Transverse colon (tissue), 4 donors: ENCODE measurements around the gene CELA2B.

ENCODE experiments used
- CTCF ChIP-seq, 5 experiments: fragments of 200-600 bp in 3 of 5; fragments of 450-650 bp in 2 of 5; sonication (generic) in 3 of 5; IDR thresholded peaks; 1 replicate in 2 of 5; 2 replicates in 3 of 5; pipeline ENCODE4 v1.5.1; 2016 to 2017; ENCODE audit warnings: antibody characterized with exemption in 5 of 5, inconsistent platforms in 3 of 5, mild to moderate bottlenecking in 2 of 5, moderate library complexity in 1 of 5
- EP300 ChIP-seq: sonication (generic); formaldehyde crosslinking; IDR thresholded peaks from one replicate; pipeline ENCODE4 v1.6.1; 2017; ENCODE audit warnings: antibody characterized with exemption, low read depth
- POLR2A ChIP-seq: fragments of 450-650 bp; IDR thresholded peaks from one replicate; pipeline ENCODE4 v1.6.1; 2016; ENCODE audit warnings: antibody characterized with exemption, mild to moderate bottlenecking, moderate library complexity
- POLR2AphosphoS5 ChIP-seq, 3 donors: sonication (generic); formaldehyde crosslinking; IDR thresholded peaks; one replicate each; pipeline ENCODE4 v1.6.1; 2016; ENCODE audit warnings: antibody characterized with exemption in 3 of 3

GRCh38 chr1:15451014-15451722 lies 24.7 kb upstream of the CELA2B start:
- TF ChIP-seq POLR2A = no peak
- no peak for TF ChIP-seq CTCF (IDR thresholded peaks at IDR 0.05)
- no peak for TF ChIP-seq EP300
- no peak for TF ChIP-seq POLR2AphosphoS5 (IDR thresholded peaks at IDR 0.05)
